ENCODE data around the gene TRIM8. TPM values are rescaled to one million over a fixed set of nuclear protein-coding genes. Genes with fewer than 3 reads are reported as not detected.
A peak's percentile ranks its signal among the peaks of the same experiment; 100 is the strongest.

Gene TRIM8
- total RNA-seq, 2 donors from 2014 or later, result 27.7 to 32.7 TPM

GRCh38 chr10:102626026-102626685 is 18.1 kb upstream of the TRIM8 start:
- H3K36me3 ChIP-seq (ENCODE audit: control insufficient read depth, insufficient read depth, low read length), result no peaks in the 10 kb centered on the region
- Mint-ChIP-seq H3K4me1 (peaks cover 60% of the 10 kb centered on the region), H3K27ac (peak overlapping the region; percentile 80), H3K4me3 (no peak overlapping the region), H3K27me3 (ENCODE audit: insufficient read depth) (no peaks in the 10 kb centered on the region), H3K36me3 (ENCODE audit: low read depth) (peaks cover 10% of the 10 kb centered on the region), H3K9me3 (peaks cover 5% of the 10 kb centered on the region)
- TF ChIP-seq, protein P1, sequence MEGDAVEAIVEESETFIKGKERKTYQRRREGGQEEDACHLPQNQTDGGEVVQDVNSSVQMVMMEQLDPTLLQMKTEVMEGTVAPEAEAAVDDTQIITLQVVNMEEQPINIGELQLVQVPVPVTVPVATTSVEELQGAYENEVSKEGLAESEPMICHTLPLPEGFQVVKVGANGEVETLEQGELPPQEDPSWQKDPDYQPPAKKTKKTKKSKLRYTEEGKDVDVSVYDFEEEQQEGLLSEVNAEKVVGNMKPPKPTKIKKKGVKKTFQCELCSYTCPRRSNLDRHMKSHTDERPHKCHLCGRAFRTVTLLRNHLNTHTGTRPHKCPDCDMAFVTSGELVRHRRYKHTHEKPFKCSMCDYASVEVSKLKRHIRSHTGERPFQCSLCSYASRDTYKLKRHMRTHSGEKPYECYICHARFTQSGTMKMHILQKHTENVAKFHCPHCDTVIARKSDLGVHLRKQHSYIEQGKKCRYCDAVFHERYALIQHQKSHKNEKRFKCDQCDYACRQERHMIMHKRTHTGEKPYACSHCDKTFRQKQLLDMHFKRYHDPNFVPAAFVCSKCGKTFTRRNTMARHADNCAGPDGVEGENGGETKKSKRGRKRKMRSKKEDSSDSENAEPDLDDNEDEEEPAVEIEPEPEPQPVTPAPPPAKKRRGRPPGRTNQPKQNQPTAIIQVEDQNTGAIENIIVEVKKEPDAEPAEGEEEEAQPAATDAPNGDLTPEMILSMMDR (conservative IDR thresholded peaks at IDR 0.05), result no peak
- no peak overlapping the region for H3K9ac ChIP-seq (ENCODE audit: extremely low read depth, low read length, poor library complexity, severe bottlenecking)
- peak; percentile 58 for DNase-seq
- H3K27ac ChIP-seq (ENCODE audit: low read depth, low read length), result no peak overlapping the region
- 89 to 90% methylated on average over 8 to 10 of the region's 10 CpGs for WGBS, 2 experiments (ENCODE audit: insufficient coverage in 1 of 2, insufficient read length in 1 of 2)
- H3K4me1 ChIP-seq (ENCODE audit: control insufficient read depth, insufficient read depth, low read length), result peaks cover 24% of the 10 kb centered on the region
- no peaks in the 10 kb centered on the region for H3K9me3 ChIP-seq (ENCODE audit: control insufficient read depth, low read length)
- no peak overlapping the region for H3K4me3 ChIP-seq (ENCODE audit: low read length)
- no peaks in the 10 kb centered on the region for H3K27me3 ChIP-seq (ENCODE audit: control insufficient read depth, insufficient read depth, low read length, poor library complexity, severe bottlenecking)

GRCh38 chr10:102627291-102627735 is 17.0 kb upstream of the TRIM8 start:
- H3K9me3 Mint-ChIP-seq, result peaks cover 5% of the 10 kb centered on the region
- H3K27ac Mint-ChIP-seq, result peak overlapping the region; percentile 98
- Histone ChIP-seq H3K27me3 (ENCODE audit: control insufficient read depth, insufficient read depth, low read length, poor library complexity, severe bottlenecking) (no peaks in the 10 kb centered on the region), H3K9ac (ENCODE audit: extremely low read depth, low read length, poor library complexity, severe bottlenecking) (peak overlapping the region; percentile 62), H3K4me3 (ENCODE audit: low read length) (no peak overlapping the region), H3K9me3 (ENCODE audit: control insufficient read depth, low read length) (no peaks in the 10 kb centered on the region), H3K36me3 (ENCODE audit: control insufficient read depth, insufficient read depth, low read length) (no peaks in the 10 kb centered on the region), H3K4me1 (ENCODE audit: control insufficient read depth, insufficient read depth, low read length) (peaks cover 24% of the 10 kb centered on the region), H3K27ac (ENCODE audit: low read depth, low read length) (peak overlapping the region; percentile 83)
- H3K4me1 Mint-ChIP-seq, result peaks cover 60% of the 10 kb centered on the region
- H3K36me3 Mint-ChIP-seq (ENCODE audit: low read depth), result peaks cover 11% of the 10 kb centered on the region
- DNase-seq, result no peak
- no peaks in the 10 kb centered on the region for H3K27me3 Mint-ChIP-seq (ENCODE audit: insufficient read depth)
- WGBS, 2 experiments (ENCODE audit: insufficient coverage in 1 of 2, insufficient read length in 1 of 2), result 72% methylated on average over 6 to 12 of the region's 12 CpGs
- H3K4me3 Mint-ChIP-seq, result peak overlapping the region; percentile 16
- TF ChIP-seq, protein P1 (conservative IDR thresholded peaks at IDR 0.05), result no peak

- no peaks in the 10 kb centered on the region for H3K27me3 Mint-ChIP-seq (ENCODE audit: insufficient read depth)
- Histone ChIP-seq H3K4me1 (ENCODE audit: control insufficient read depth, insufficient read depth, low read length) (peaks cover 24% of the 10 kb centered on the region), H3K36me3 (ENCODE audit: control insufficient read depth, insufficient read depth, low read length) (no peaks in the 10 kb centered on the region), H3K9me3 (ENCODE audit: control insufficient read depth, low read length) (no peaks in the 10 kb centered on the region), H3K27ac (ENCODE audit: low read depth, low read length) (peak overlapping the region; percentile 83), H3K27me3 (ENCODE audit: control insufficient read depth, insufficient read depth, low read length, poor library complexity, severe bottlenecking) (no peaks in the 10 kb centered on the region), H3K9ac (ENCODE audit: extremely low read depth, low read length, poor library complexity, severe bottlenecking) (peak overlapping the region; percentile 62), H3K4me3 (ENCODE audit: low read length) (no peak overlapping the region)
- H3K4me3 Mint-ChIP-seq, result peak overlapping the region; percentile 16
- peak; percentile 89 for DNase-seq
- H3K9me3 Mint-ChIP-seq, result peaks cover 5% of the 10 kb centered on the region
- H3K4me1 Mint-ChIP-seq, result peaks cover 64% of the 10 kb centered on the region
- peak overlapping the region; percentile 98 for H3K27ac Mint-ChIP-seq
- H3K36me3 Mint-ChIP-seq (ENCODE audit: low read depth), result peaks cover 10% of the 10 kb centered on the region
- TF ChIP-seq, protein P1 (conservative IDR thresholded peaks at IDR 0.05), result no peak
- 56% methylated on average over 9 of the region's 9 CpGs; no CpG with 5 or more reads in 1 of the 2 experiments for WGBS, 2 experiments (ENCODE audit: insufficient coverage in 1 of 2, insufficient read length in 1 of 2)
Observed at GRCh38 chr10:102627736-102628293, 16.5 kb upstream of the TRIM8 start.

All from endodermal cell (in vitro differentiated cells).